ENCODE results near the gene ARHGEF11. TPM values are rescaled to one million over a fixed set of nuclear protein-coding genes. Genes with fewer than 3 reads are reported as not detected.

The ARHGEF11 gene
- total and polyA plus RNA-seq, 2 experiments from 2014 or later = 25.0 to 26.9 TPM

GRCh38 chr1:156909671-156910070 lies 135.9 kb downstream of the ARHGEF11 start:
- H3K36me3 ChIP-seq (replicated peaks; ENCODE audit: insufficient read depth, low read depth) = no peaks in the 10 kb centered on the region
- H3K9me2 ChIP-seq (replicated peaks; ENCODE audit: insufficient read depth) = no peaks in the 10 kb centered on the region
- 87% methylated on average over 5 of the region's 5 CpGs for WGBS (ENCODE audit: low lambda C conversion rate, missing lambda C conversion rate)
- no peak overlapping the region for H2AFZ ChIP-seq
- H3K4me3 ChIP-seq = no peak overlapping the region
- no peak overlapping the region for H3K4me2 ChIP-seq
- no peak overlapping the region for H3K27ac ChIP-seq
- H3K79me2 ChIP-seq = no peaks in the 10 kb centered on the region
- no peak for TF ChIP-seq CTCF (IDR thresholded peaks at IDR 0.05; ENCODE audit: poor library complexity)
- peaks cover 19% of the 10 kb centered on the region for H3K4me1 ChIP-seq (ENCODE audit: insufficient read depth)
- H3K27me3 ChIP-seq = no peaks in the 10 kb centered on the region
- no peaks in the 10 kb centered on the region for H3K9me3 ChIP-seq (ENCODE audit: low read depth)
- no peaks in the 10 kb centered on the region for H4K20me1 ChIP-seq (ENCODE audit: insufficient read depth, poor library complexity, severe bottlenecking)
- no peak for DNase-seq (ENCODE audit: low spot score)

GRCh38 chr1:156908955-156909354 lies 136.6 kb downstream of the ARHGEF11 start:
- Histone ChIP-seq H3K4me2 (no peak overlapping the region), H3K27me3 (no peaks in the 10 kb centered on the region), H3K4me1 (ENCODE audit: insufficient read depth) (peaks cover 14% of the 10 kb centered on the region), H2AFZ (no peak overlapping the region), H3K9me3 (ENCODE audit: low read depth) (no peaks in the 10 kb centered on the region), H3K27ac (no peak overlapping the region), H3K4me3 (no peak overlapping the region), H3K9me2 (replicated peaks; ENCODE audit: insufficient read depth) (no peaks in the 10 kb centered on the region), H4K20me1 (ENCODE audit: insufficient read depth, poor library complexity, severe bottlenecking) (no peaks in the 10 kb centered on the region), H3K36me3 (replicated peaks; ENCODE audit: insufficient read depth, low read depth) (no peaks in the 10 kb centered on the region), H3K79me2 (no peaks in the 10 kb centered on the region)
- no peak for DNase-seq (ENCODE audit: low spot score)
- TF ChIP-seq CTCF (IDR thresholded peaks at IDR 0.05; ENCODE audit: poor library complexity) (no peak), EZH2 (IDR thresholded peaks at IDR 0.05; ENCODE audit: borderline replicate concordance) (no peak), EZH2phosphoT487 (IDR thresholded peaks at IDR 0.05; ENCODE audit: low read depth, severe bottlenecking, unreplicated experiment) (no peak)
- 86% methylated on average over 10 of the region's 10 CpGs for WGBS (ENCODE audit: low lambda C conversion rate, missing lambda C conversion rate)

DNA sequence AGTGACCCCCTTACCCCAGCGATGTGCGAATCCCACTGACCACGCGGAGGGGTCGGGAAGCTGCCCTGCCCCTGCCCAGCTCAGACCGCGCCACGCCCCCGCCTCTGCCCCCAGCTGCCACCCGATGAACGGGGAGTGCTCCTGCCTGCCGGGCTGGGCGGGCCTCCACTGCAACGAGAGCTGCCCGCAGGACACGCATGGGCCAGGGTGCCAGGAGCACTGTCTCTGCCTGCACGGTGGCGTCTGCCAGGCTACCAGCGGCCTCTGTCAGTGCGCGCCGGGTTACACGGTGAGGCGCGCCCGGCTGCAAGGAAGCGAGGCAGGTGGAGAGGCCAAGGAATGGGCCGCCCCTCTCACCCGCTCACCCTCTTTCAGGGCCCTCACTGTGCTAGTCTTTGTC lies 137.0 kb downstream of the ARHGEF11 start:
- no peaks in the 10 kb centered on the region for H3K79me2 ChIP-seq
- H3K27ac ChIP-seq = no peak overlapping the region
- H4K20me1 ChIP-seq (ENCODE audit: insufficient read depth, poor library complexity, severe bottlenecking) = no peaks in the 10 kb centered on the region
- no peak overlapping the region for H3K4me3 ChIP-seq
- WGBS (ENCODE audit: low lambda C conversion rate, missing lambda C conversion rate) = 93% methylated on average over 24 of the region's 29 CpGs
- H3K4me2 ChIP-seq = no peak overlapping the region
- no peaks in the 10 kb centered on the region for H3K36me3 ChIP-seq (replicated peaks; ENCODE audit: insufficient read depth, low read depth)
- H3K27me3 ChIP-seq = no peaks in the 10 kb centered on the region
- H3K9me3 ChIP-seq (ENCODE audit: low read depth) = no peaks in the 10 kb centered on the region
- peaks cover 10% of the 10 kb centered on the region for H3K4me1 ChIP-seq (ENCODE audit: insufficient read depth)
- no peaks in the 10 kb centered on the region for H3K9me2 ChIP-seq (replicated peaks; ENCODE audit: insufficient read depth)
- TF ChIP-seq EZH2phosphoT487 (IDR thresholded peaks at IDR 0.05; ENCODE audit: low read depth, severe bottlenecking, unreplicated experiment) (no peak), CTCF (IDR thresholded peaks at IDR 0.05; ENCODE audit: poor library complexity) (no peak), EZH2 (IDR thresholded peaks at IDR 0.05; ENCODE audit: borderline replicate concordance) (no peak)
- DNase-seq (ENCODE audit: low spot score) = no peak
- H2AFZ ChIP-seq = no peak overlapping the region

Measured in hepatocyte (in vitro differentiated cells).